Measurements from ENCODE around the gene HEATR3.

The HEATR3 gene

GRCh38 chr16:50088302-50088701, 22.5 kb downstream of the HEATR3 start:
- H3K27me3 ChIP-seq (ENCODE audit: control insufficient read depth in 1 of 2, insufficient read depth in 1 of 2, low read length in 2 of 2), result no peaks in the 10 kb centered on the region
- H3K4ac ChIP-seq (ENCODE audit: low read depth in 1 of 2, low read length in 2 of 2), result no peak overlapping the region
- H3K18ac ChIP-seq (ENCODE audit: low read depth in 1 of 2, low read length in 2 of 2), result no peak overlapping the region
- no peak overlapping the region for H3K4me2 ChIP-seq (ENCODE audit: low read length, poor library complexity, severe bottlenecking)
- no peak overlapping the region for H2BK12ac ChIP-seq (ENCODE audit: low read length in 2 of 2)
- H3K4me1 ChIP-seq (ENCODE audit: control insufficient read depth, insufficient read depth, low read depth, low read length), result no peaks in the 10 kb centered on the region
- no peaks in the 10 kb centered on the region for H3K9me3 ChIP-seq (ENCODE audit: control insufficient read depth, low read length)
- no peak overlapping the region for H3K23ac ChIP-seq (ENCODE audit: low read length in 2 of 2)
- no peak overlapping the region for H4K8ac ChIP-seq (ENCODE audit: low read length)
- no peak overlapping the region for H2BK15ac ChIP-seq (ENCODE audit: low read depth, poor library complexity, severe bottlenecking)
- peaks cover 22% of the 10 kb centered on the region for H3K79me1 ChIP-seq (replicated peaks; ENCODE audit: low read length, poor library complexity, severe bottlenecking)
- H2AFZ ChIP-seq (ENCODE audit: low read depth, low read length), result no peak overlapping the region
- H3K4me3 ChIP-seq (ENCODE audit: insufficient read depth in 1 of 2, low read depth in 1 of 2, low read length in 2 of 2), result no peak overlapping the region
- H3K27ac ChIP-seq (ENCODE audit: low read length, poor library complexity, severe bottlenecking), result no peak overlapping the region
- 93% methylated on average over 3 of the region's 3 CpGs for WGBS
- peaks cover 32 to 69% of the 10 kb centered on the region in 2 experiments for H3K36me3 ChIP-seq (ENCODE audit: control insufficient read depth in 1 of 2, insufficient read depth in 2 of 2, low read depth in 1 of 2, low read length in 2 of 2)
- H4K91ac ChIP-seq (ENCODE audit: low read length), result no peak overlapping the region
- no peak overlapping the region for H3K9ac ChIP-seq (ENCODE audit: low read length)
- DNase-seq, result no peak
- no peak overlapping the region for H2BK120ac ChIP-seq (ENCODE audit: low read depth, low read length)
- no peak overlapping the region for H2AK5ac ChIP-seq (ENCODE audit: low read length, severe bottlenecking)
- H3K14ac ChIP-seq (ENCODE audit: low read length in 2 of 2), result no peak overlapping the region
- H2BK5ac ChIP-seq (ENCODE audit: low read depth, low read length, poor library complexity, severe bottlenecking), result no peak overlapping the region

- no peak overlapping the region for H3K18ac ChIP-seq (ENCODE audit: low read depth in 1 of 2, low read length in 2 of 2)
- H3K4me2 ChIP-seq (ENCODE audit: low read length, poor library complexity, severe bottlenecking), result no peak overlapping the region
- no peaks in the 10 kb centered on the region for H3K9me3 ChIP-seq (ENCODE audit: control insufficient read depth, low read length)
- H3K79me1 ChIP-seq (replicated peaks; ENCODE audit: low read length, poor library complexity, severe bottlenecking), result peaks cover 12% of the 10 kb centered on the region
- H3K9ac ChIP-seq (ENCODE audit: low read length), result no peak overlapping the region
- 100% methylated on average over 5 of the region's 6 CpGs for WGBS
- peaks cover 18 to 48% of the 10 kb centered on the region in 2 experiments for H3K36me3 ChIP-seq (ENCODE audit: control insufficient read depth in 1 of 2, insufficient read depth in 2 of 2, low read depth in 1 of 2, low read length in 2 of 2)
- no peak overlapping the region for H3K4ac ChIP-seq (ENCODE audit: low read depth in 1 of 2, low read length in 2 of 2)
- H2BK5ac ChIP-seq (ENCODE audit: low read depth, low read length, poor library complexity, severe bottlenecking), result no peak overlapping the region
- DNase-seq, result no peak
- no peak overlapping the region for H3K14ac ChIP-seq (ENCODE audit: low read length in 2 of 2)
- no peak overlapping the region for H3K27ac ChIP-seq (ENCODE audit: low read length, poor library complexity, severe bottlenecking)
- no peak overlapping the region for H2AFZ ChIP-seq (ENCODE audit: low read depth, low read length)
- H3K4me3 ChIP-seq (ENCODE audit: insufficient read depth in 1 of 2, low read depth in 1 of 2, low read length in 2 of 2), result no peak overlapping the region
- H2BK15ac ChIP-seq (ENCODE audit: low read depth, poor library complexity, severe bottlenecking), result no peak overlapping the region
- no peak overlapping the region for H4K91ac ChIP-seq (ENCODE audit: low read length)
- no peak overlapping the region for H3K23ac ChIP-seq (ENCODE audit: low read length in 2 of 2)
- no peak overlapping the region for H4K8ac ChIP-seq (ENCODE audit: low read length)
- no peak overlapping the region for H2BK120ac ChIP-seq (ENCODE audit: low read depth, low read length)
- no peaks in the 10 kb centered on the region for H3K27me3 ChIP-seq (ENCODE audit: control insufficient read depth in 1 of 2, insufficient read depth in 1 of 2, low read length in 2 of 2)
- H2AK5ac ChIP-seq (ENCODE audit: low read length, severe bottlenecking), result no peak overlapping the region
- no peak overlapping the region for H2BK12ac ChIP-seq (ENCODE audit: low read length in 2 of 2)
- H3K4me1 ChIP-seq (ENCODE audit: control insufficient read depth, insufficient read depth, low read depth, low read length), result no peaks in the 10 kb centered on the region
Observed at GRCh38 chr16:50092891-50093290, 27.1 kb downstream of the HEATR3 start.

DNA sequence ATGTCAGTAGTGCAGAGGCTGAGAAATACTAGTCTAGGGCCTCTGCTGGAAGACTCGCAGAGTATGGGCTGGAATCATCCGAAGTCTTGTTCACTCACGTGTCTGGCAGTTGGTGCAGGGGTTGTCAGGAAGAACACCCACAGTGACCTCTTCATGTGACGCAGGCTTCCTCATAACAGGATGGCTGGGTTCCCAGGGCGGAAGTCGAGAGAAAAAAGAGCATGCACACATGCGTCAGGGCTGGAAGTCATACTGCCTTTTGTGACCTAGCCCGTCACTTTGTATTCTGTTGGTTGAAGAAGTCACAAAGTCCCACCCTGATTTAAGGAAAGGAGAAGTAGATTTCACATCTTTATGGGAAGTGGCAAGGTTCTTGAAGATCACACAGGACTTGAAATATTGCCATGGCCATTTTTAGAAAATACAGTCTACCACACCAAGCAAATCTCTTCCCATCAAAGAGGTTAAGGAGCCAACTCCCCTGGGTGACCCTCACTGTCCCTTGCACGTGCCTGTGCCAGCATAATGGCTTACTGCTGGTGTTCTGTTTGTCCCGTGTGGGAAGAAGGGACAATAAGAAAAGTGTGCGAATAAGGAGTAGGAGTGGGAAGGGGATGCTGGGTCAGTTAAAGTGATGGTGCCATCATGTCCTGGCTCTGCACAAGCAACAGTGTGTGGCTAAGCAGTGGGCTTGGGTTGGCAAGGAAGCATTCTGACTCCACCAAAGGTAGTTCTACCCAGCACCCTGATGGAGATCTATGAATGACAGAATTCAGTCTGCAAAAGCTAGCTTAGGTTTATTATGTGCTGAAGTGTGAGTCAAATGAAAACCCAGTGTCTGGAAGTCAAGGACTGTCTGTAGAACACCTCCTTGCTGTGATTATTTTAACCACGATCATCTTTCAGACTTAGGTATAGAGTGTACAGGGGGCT, 28.1 kb downstream of the HEATR3 start:
- no peak overlapping the region for H3K4me3 ChIP-seq (ENCODE audit: insufficient read depth in 1 of 2, low read depth in 1 of 2, low read length in 2 of 2)
- DNase-seq, result no peak
- no peak overlapping the region for H3K4me2 ChIP-seq (ENCODE audit: low read length, poor library complexity, severe bottlenecking)
- no peaks in the 10 kb centered on the region for H3K9me3 ChIP-seq (ENCODE audit: control insufficient read depth, low read length)
- no peak overlapping the region for H4K8ac ChIP-seq (ENCODE audit: low read length)
- H3K9ac ChIP-seq (ENCODE audit: low read length), result no peak overlapping the region
- H3K27ac ChIP-seq (ENCODE audit: low read length, poor library complexity, severe bottlenecking), result no peak overlapping the region
- no peak overlapping the region for H2BK120ac ChIP-seq (ENCODE audit: low read depth, low read length)
- H3K23ac ChIP-seq (ENCODE audit: low read length in 2 of 2), result no peak overlapping the region
- H2AK5ac ChIP-seq (ENCODE audit: low read length, severe bottlenecking), result no peak overlapping the region
- H3K27me3 ChIP-seq (ENCODE audit: control insufficient read depth in 1 of 2, insufficient read depth in 1 of 2, low read length in 2 of 2), result no peaks in the 10 kb centered on the region
- WGBS, result 96% methylated on average over 12 of the region's 12 CpGs
- H3K4me1 ChIP-seq (ENCODE audit: control insufficient read depth, insufficient read depth, low read depth, low read length), result no peaks in the 10 kb centered on the region
- H3K36me3 ChIP-seq (ENCODE audit: control insufficient read depth in 1 of 2, insufficient read depth in 2 of 2, low read depth in 1 of 2, low read length in 2 of 2), result peaks cover 11 to 38% of the 10 kb centered on the region in 2 experiments
- peaks cover 7% of the 10 kb centered on the region for H3K79me1 ChIP-seq (replicated peaks; ENCODE audit: low read length, poor library complexity, severe bottlenecking)
- no peak overlapping the region for H2BK5ac ChIP-seq (ENCODE audit: low read depth, low read length, poor library complexity, severe bottlenecking)
- H2BK12ac ChIP-seq (ENCODE audit: low read length in 2 of 2), result no peak overlapping the region
- H4K91ac ChIP-seq (ENCODE audit: low read length), result no peak overlapping the region
- no peak overlapping the region for H3K18ac ChIP-seq (ENCODE audit: low read depth in 1 of 2, low read length in 2 of 2)
- no peak overlapping the region for H2AFZ ChIP-seq (ENCODE audit: low read depth, low read length)
- H3K4ac ChIP-seq (ENCODE audit: low read depth in 1 of 2, low read length in 2 of 2), result no peak overlapping the region
- no peak overlapping the region for H3K14ac ChIP-seq (ENCODE audit: low read length in 2 of 2)
- H2BK15ac ChIP-seq (ENCODE audit: low read depth, poor library complexity, severe bottlenecking), result no peak overlapping the region

- Histone ChIP-seq H4K91ac (ENCODE audit: low read length) (no peak overlapping the region), H3K4me3 (ENCODE audit: insufficient read depth in 1 of 2, low read depth in 1 of 2, low read length in 2 of 2) (no peak overlapping the region)
- no peak for DNase-seq
Observed at GRCh38 chr16:50096791-50097190, 31.0 kb downstream of the HEATR3 start.

More at GRCh38 chr16:50096791-50097190, 31.0 kb downstream of the HEATR3 start:
- no peak overlapping the region for H3K9ac ChIP-seq (ENCODE audit: low read length)
- no peak overlapping the region for H2BK12ac ChIP-seq (ENCODE audit: low read length in 2 of 2)
- H3K4me1 ChIP-seq (ENCODE audit: control insufficient read depth, insufficient read depth, low read depth, low read length), result no peaks in the 10 kb centered on the region
- H3K79me1 ChIP-seq (replicated peaks; ENCODE audit: low read length, poor library complexity, severe bottlenecking), result peaks cover 12% of the 10 kb centered on the region
- no peak overlapping the region for H2AFZ ChIP-seq (ENCODE audit: low read depth, low read length)
- peaks cover 8 to 44% of the 10 kb centered on the region in 2 experiments for H3K36me3 ChIP-seq (ENCODE audit: control insufficient read depth in 1 of 2, insufficient read depth in 2 of 2, low read depth in 1 of 2, low read length in 2 of 2)
- no peak overlapping the region for H2BK5ac ChIP-seq (ENCODE audit: low read depth, low read length, poor library complexity, severe bottlenecking)
- WGBS, result 75% methylated on average over 2 of the region's 3 CpGs
- H3K14ac ChIP-seq (ENCODE audit: low read length in 2 of 2), result no peak overlapping the region
- no peak overlapping the region for H2BK15ac ChIP-seq (ENCODE audit: low read depth, poor library complexity, severe bottlenecking)
- H3K4ac ChIP-seq (ENCODE audit: low read depth in 1 of 2, low read length in 2 of 2), result no peak overlapping the region
- H3K18ac ChIP-seq (ENCODE audit: low read depth in 1 of 2, low read length in 2 of 2), result no peak overlapping the region
- no peak overlapping the region for H3K4me2 ChIP-seq (ENCODE audit: low read length, poor library complexity, severe bottlenecking)
- no peak overlapping the region for H2BK120ac ChIP-seq (ENCODE audit: low read depth, low read length)
- H3K23ac ChIP-seq (ENCODE audit: low read length in 2 of 2), result no peak overlapping the region
- H3K9me3 ChIP-seq (ENCODE audit: control insufficient read depth, low read length), result no peaks in the 10 kb centered on the region
- H3K27ac ChIP-seq (ENCODE audit: low read length, poor library complexity, severe bottlenecking), result no peak overlapping the region
- H3K27me3 ChIP-seq (ENCODE audit: control insufficient read depth in 1 of 2, insufficient read depth in 1 of 2, low read length in 2 of 2), result no peaks in the 10 kb centered on the region
- H2AK5ac ChIP-seq (ENCODE audit: low read length, severe bottlenecking), result no peak overlapping the region
- no peak overlapping the region for H4K8ac ChIP-seq (ENCODE audit: low read length)
